K562 (cell line): Measurements from ENCODE around the gene HNRNPU. TPM values are rescaled to one million over a fixed set of nuclear protein-coding genes. Genes with fewer than 3 reads are reported as not detected.
A peak's percentile ranks its signal among the peaks of the same experiment; 100 is the strongest.

Source experiments
- CBX2 ChIP-seq: fragments of 200-600 bp; sonication (generic); IDR thresholded peaks from one replicate; pipeline ENCODE4 v1.6.1; 2012; ENCODE audit warnings: mild to moderate bottlenecking, low read length, inconsistent platforms; ENCODE audit not compliant: insufficient read depth, poor library complexity, severe bottlenecking
- CREB1 ChIP-seq, 2 experiments: sonication (generic) in 1 of 2; formaldehyde crosslinking in 1 of 2; IDR thresholded peaks; 2 replicates each; pipeline versions ENCODE4 v1.6.1 to v1.8.0; 2012 to 2022; ENCODE audit warnings: inconsistent platforms in 1 of 2, mild to moderate bottlenecking in 1 of 2, missing genetic modification reagents in 1 of 2, moderate library complexity in 1 of 2
- CSDE1 ChIP-seq, 2 experiments: fragments of 450-650 bp; IDR thresholded peaks; 2 replicates each; pipeline ENCODE4 v1.6.1; 2016; ENCODE audit warnings: mild to moderate bottlenecking in 1 of 2
- EHMT2 ChIP-seq: fragments of 450-650 bp; IDR thresholded peaks from 2 replicates; pipeline ENCODE4 v1.6.1; 2018; ENCODE audit warnings: antibody characterized with exemption
- GATA2 ChIP-seq: sonication (generic); formaldehyde crosslinking; IDR thresholded peaks from 2 replicates; pipeline ENCODE4 v1.4.0; 2020; ENCODE audit warnings: mild to moderate bottlenecking, missing genetic modification reagents
- NFXL1 ChIP-seq: fragments of 450-650 bp; formaldehyde crosslinking; IDR thresholded peaks from 2 replicates; pipeline ENCODE4 v1.4.0; 2021; ENCODE audit warnings: mild to moderate bottlenecking
- NR2C2 ChIP-seq, 2 experiments: fragments of 200-800 bp in 1 of 2; sonication (Bioruptor generic) in 1 of 2; sonication (generic) in 1 of 2; formaldehyde crosslinking in 1 of 2; IDR thresholded peaks; 2 replicates each; pipeline versions ENCODE4 v1.6.1 to v1.8.0; 2016 to 2022; ENCODE audit warnings: mild to moderate bottlenecking in 1 of 2, missing compliant biosample characterization in 1 of 2, missing genetic modification characterization in 1 of 2, missing genetic modification reagents in 1 of 2
- POLR3A ChIP-seq: IDR thresholded peaks from 2 replicates; pipeline ENCODE4 v1.6.1; 2011; ENCODE audit warnings: borderline replicate concordance, mild to moderate bottlenecking, moderate library complexity; ENCODE audit not compliant: insufficient read length, insufficient read depth; ENCODE audit errors: extremely low read depth
- RBM14 ChIP-seq: fragments of 200-400 bp; formaldehyde crosslinking; IDR thresholded peaks from 2 replicates; pipeline ENCODE4 v1.6.1; 2018; ENCODE audit warnings: low read depth, mild to moderate bottlenecking, low read length, moderate library complexity, borderline replicate concordance; ENCODE audit not compliant: insufficient read depth
- SMAD3 ChIP-seq: fragments of 450-650 bp; formaldehyde crosslinking; conservative IDR thresholded peaks from 2 replicates; pipeline ENCODE4 v1.4.0; 2020; ENCODE audit warnings: mild to moderate bottlenecking
- SRSF7 ChIP-seq: fragments of 200-400 bp; formaldehyde crosslinking; optimal IDR thresholded peaks from 2 replicates; pipeline ENCODE3; 2017; ENCODE audit warnings: mild to moderate bottlenecking, low read depth, low read length
- TFAM ChIP-seq: fragments of 250-450 bp; sonication (Bioruptor Pico); conservative IDR thresholded peaks from 2 replicates; pipeline ENCODE4 v1.5.0; 2021; ENCODE audit warnings: mild to moderate bottlenecking, moderate library complexity
- TRIM25 ChIP-seq: fragments of 450-650 bp; IDR thresholded peaks from 2 replicates; pipeline ENCODE4 v1.7.0; 2016; ENCODE audit warnings: borderline replicate concordance
- ZNF165 ChIP-seq: fragments of 250-450 bp; sonication (Bioruptor Pico); IDR thresholded peaks from 2 replicates; pipeline ENCODE4 v1.4.0; 2020; ENCODE audit warnings: borderline replicate concordance
- ZNF224 ChIP-seq: sonication (generic); formaldehyde crosslinking; IDR thresholded peaks from 2 replicates; pipeline ENCODE4 v1.8.0; 2022; ENCODE audit warnings: mild to moderate bottlenecking, missing genetic modification reagents
- ZNF23 ChIP-seq: fragments of 250-450 bp; sonication (Bioruptor Pico); IDR thresholded peaks from 2 replicates; pipeline ENCODE4 v1.4.0; 2020; ENCODE audit warnings: mild to moderate bottlenecking
- ZNF274 ChIP-seq: IDR thresholded peaks from 2 replicates; pipeline ENCODE4 v1.6.1; 2011; ENCODE audit warnings: low read depth, mild to moderate bottlenecking, low read length, moderate library complexity, borderline replicate concordance
- polyA plus RNA-seq, 8 experiments: library from polyadenylated mRNA; depleted of rRNA in 4 of 8; stranded (reverse) in 5 of 8; unstranded in 3 of 8; fragments of >200 nt; fragmentation: Nextera tagmentation in 2 of 8; fragmentation: Illumina TruSeq in 1 of 8; extraction: Ambion mirVana in 2 of 8; extraction: Trizol in 1 of 8; gene quantifications; 2 replicates each; pipeline versions ENCODE4 v1.2.1 to v1.2.3, GENCODE V29; 2011 to 2014; ENCODE audit warnings: inconsistent platforms in 1 of 8, missing spikeins in 1 of 8
- total RNA-seq, 7 experiments: library from RNA; depleted of rRNA in 6 of 7; stranded (reverse); fragments of >200 nt in 6 of 7; fragmentation: Illumina TruSeq in 2 of 7; extraction: Trizol in 2 of 7; gene quantifications; 2 replicates each; pipeline versions ENCODE4 v1.2.1 to v1.2.3, GENCODE V29; 2011 to 2021; ENCODE audit warnings: low replicate concordance in 1 of 7
- TF ChIP-seq, protein P1 (sequence below): fragments of 450-650 bp; formaldehyde crosslinking; IDR thresholded peaks from 2 replicates; pipeline ENCODE4 v1.4.0; 2020; ENCODE audit warnings: mild to moderate bottlenecking, mixed read lengths
- TF ChIP-seq, protein P2 (sequence below): fragments of 250-450 bp; sonication (Bioruptor Pico); IDR thresholded peaks from 2 replicates; pipeline ENCODE4 v1.9.0; 2021; ENCODE audit warnings: mild to moderate bottlenecking, inconsistent platforms
- TF ChIP-seq, protein P3 (sequence below): IDR thresholded peaks from 2 replicates; pipeline ENCODE4 v1.6.1; 2011; ENCODE audit not compliant: insufficient read length; ENCODE audit errors: extremely low read depth

The HNRNPU gene
- total and polyA plus RNA-seq, 9 of the 15 experiments (the other 6 are each of a cell fraction or from before 2014, with no cell fraction given) = 159 to 777 (median 577) TPM

- TF ChIP-seq ZNF165 (no peak), POLR3A (no peak), TRIM25 (no peak), CBX2 (no peak), TFAM (CRISPR knock-in tag) (no peak), GATA2 (CRISPR knock-in tag) (no peak), NFXL1 (CRISPR knock-in tag) (no peak), EHMT2 (no peak), ZNF23 (CRISPR knock-in tag) (no peak), CSDE1 (IDR thresholded peaks at IDR 0.05) (no peak), RBM14 (no peak), ZNF224 (CRISPR knock-in tag) (no peak), NR2C2 (CRISPR knock-in tag; IDR thresholded peaks at IDR 0.05) (0 out of 2 replicates have a peak, but pooled peaks have one; percentile 20), NR2C2 (tag; IDR thresholded peaks at IDR 0.05) (peak; percentile 39; the same call in 1 of the 2 replicates), ZNF274 (no peak), SRSF7 (no peak), CREB1 (IDR thresholded peaks at IDR 0.05) (peak; percentile 81), CREB1 (CRISPR knock-in tag; IDR thresholded peaks at IDR 0.05) (peak; percentile 84), SMAD3 (no peak; the same call in 1 of the 2 replicates)
- TF ChIP-seq, protein P1, sequence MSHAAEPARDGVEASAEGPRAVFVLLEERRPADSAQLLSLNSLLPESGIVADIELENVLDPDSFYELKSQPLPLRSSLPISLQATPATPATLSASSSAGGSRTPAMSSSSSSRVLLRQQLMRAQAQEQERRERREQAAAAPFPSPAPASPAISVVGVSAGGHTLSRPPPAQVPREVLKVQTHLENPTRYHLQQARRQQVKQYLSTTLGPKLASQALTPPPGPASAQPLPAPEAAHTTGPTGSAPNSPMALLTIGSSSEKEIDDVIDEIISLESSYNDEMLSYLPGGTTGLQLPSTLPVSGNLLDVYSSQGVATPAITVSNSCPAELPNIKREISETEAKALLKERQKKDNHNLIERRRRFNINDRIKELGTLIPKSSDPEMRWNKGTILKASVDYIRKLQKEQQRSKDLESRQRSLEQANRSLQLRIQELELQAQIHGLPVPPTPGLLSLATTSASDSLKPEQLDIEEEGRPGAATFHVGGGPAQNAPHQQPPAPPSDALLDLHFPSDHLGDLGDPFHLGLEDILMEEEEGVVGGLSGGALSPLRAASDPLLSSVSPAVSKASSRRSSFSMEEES (CRISPR knock-in tag) = no peak; the same call in 1 of the 2 replicates
- TF ChIP-seq, protein P2, sequence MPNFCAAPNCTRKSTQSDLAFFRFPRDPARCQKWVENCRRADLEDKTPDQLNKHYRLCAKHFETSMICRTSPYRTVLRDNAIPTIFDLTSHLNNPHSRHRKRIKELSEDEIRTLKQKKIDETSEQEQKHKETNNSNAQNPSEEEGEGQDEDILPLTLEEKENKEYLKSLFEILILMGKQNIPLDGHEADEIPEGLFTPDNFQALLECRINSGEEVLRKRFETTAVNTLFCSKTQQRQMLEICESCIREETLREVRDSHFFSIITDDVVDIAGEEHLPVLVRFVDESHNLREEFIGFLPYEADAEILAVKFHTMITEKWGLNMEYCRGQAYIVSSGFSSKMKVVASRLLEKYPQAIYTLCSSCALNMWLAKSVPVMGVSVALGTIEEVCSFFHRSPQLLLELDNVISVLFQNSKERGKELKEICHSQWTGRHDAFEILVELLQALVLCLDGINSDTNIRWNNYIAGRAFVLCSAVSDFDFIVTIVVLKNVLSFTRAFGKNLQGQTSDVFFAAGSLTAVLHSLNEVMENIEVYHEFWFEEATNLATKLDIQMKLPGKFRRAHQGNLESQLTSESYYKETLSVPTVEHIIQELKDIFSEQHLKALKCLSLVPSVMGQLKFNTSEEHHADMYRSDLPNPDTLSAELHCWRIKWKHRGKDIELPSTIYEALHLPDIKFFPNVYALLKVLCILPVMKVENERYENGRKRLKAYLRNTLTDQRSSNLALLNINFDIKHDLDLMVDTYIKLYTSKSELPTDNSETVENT (CRISPR knock-in tag) = peak; percentile 85; the same call in 1 of the 2 replicates
- TF ChIP-seq, protein P3, sequence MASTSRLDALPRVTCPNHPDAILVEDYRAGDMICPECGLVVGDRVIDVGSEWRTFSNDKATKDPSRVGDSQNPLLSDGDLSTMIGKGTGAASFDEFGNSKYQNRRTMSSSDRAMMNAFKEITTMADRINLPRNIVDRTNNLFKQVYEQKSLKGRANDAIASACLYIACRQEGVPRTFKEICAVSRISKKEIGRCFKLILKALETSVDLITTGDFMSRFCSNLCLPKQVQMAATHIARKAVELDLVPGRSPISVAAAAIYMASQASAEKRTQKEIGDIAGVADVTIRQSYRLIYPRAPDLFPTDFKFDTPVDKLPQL = no peak
Measured at GRCh38 chr1:244862699-244863490, 1.4 kb downstream of the HNRNPU start (continued).
